ENCODE results near the gene COMMD3. TPM values are rescaled to one million over a fixed set of nuclear protein-coding genes. Genes with fewer than 3 reads are reported as not detected.
"Not testable (repeated sequence)": the region's sequence is repeated elsewhere in the genome, so short reads cannot be mapped to it uniquely, and the experiment has no call there.

The COMMD3 gene
- total and polyA plus RNA-seq, 2 of the 8 experiments (the other 6 are each of a cell fraction or from before 2014, with no cell fraction given), result 2.3 to 2.7 TPM

DNA sequence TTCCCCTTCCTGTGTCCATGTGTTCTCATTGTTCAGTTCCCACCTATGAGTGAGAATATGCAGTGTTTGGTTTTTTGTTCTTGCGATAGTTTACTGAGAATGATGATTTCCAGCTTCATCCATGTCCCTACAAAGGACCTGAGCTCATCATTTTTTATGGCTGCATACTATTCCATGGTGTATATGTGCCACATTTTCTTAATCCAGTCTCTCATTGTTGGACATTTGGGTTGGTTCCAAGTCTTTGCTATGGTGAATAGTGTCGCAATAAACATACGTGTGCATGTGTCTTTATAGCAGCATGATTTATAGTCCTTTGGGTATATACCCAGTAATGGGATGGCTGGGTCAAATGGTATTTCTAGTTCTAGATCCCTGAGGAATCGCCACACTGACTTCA, 41.6 kb downstream of the COMMD3 start:
- 100% methylated on average over 3 of the region's 4 CpGs; no CpG with 5 or more reads in 1 of the 2 experiments for WGBS, 2 experiments (ENCODE audit: extremely low coverage in 1 of 2, insufficient coverage in 1 of 2, insufficient read length in 1 of 2, insufficient replicate concordance in 2 of 2, low coverage in 1 of 2, low lambda C conversion rate in 2 of 2, missing lambda C conversion rate in 1 of 2)
- not testable (repeated sequence) for FAIRE-seq

More for the DNA sequence above, 41.6 kb downstream of the COMMD3 start:
- CTCF ChIA-PET (ENCODE audit: partially characterized antibody); H3K4me3 ChIP-seq (ENCODE audit: extremely low read depth in 1 of 4, insufficient read depth in 2 of 4, low read depth in 3 of 4, low read length in 4 of 4); H3K79me1 ChIP-seq (ENCODE audit: low read depth, low read length); H2BK15ac ChIP-seq (ENCODE audit: low read length); H4K5ac ChIP-seq (ENCODE audit: insufficient read length, low read depth, low read length); H3K4me2 ChIP-seq (ENCODE audit: insufficient read depth in 1 of 2, low read depth in 2 of 2, low read length in 2 of 2); H3K9me3 ChIP-seq (ENCODE audit: insufficient read depth in 2 of 2, low read depth in 1 of 2, low read length in 1 of 2); H3K27ac ChIP-seq (ENCODE audit: low read depth, low read length); H3K79me2 ChIP-seq (ENCODE audit: control insufficient read depth in 1 of 2, insufficient read depth in 2 of 2, low read length in 2 of 2); H3K4me1 ChIP-seq (replicated peaks in 1 of 4; ENCODE audit: control insufficient read depth in 3 of 4, insufficient read depth in 4 of 4, low read length in 3 of 4); H3K27me3 ChIP-seq (replicated peaks in 1 of 4; ENCODE audit: control insufficient read depth in 3 of 4, extremely low read depth in 1 of 4, insufficient read depth in 3 of 4, low read length in 3 of 4); H3K36me3 ChIP-seq (ENCODE audit: control insufficient read depth in 2 of 4, insufficient read depth in 4 of 4, low read length in 3 of 4); POLR2A ChIA-PET (ENCODE audit: partially characterized antibody); H4K20me1 ChIP-seq (replicated peaks in 1 of 2; ENCODE audit: control insufficient read depth in 1 of 2, insufficient read depth in 2 of 2, low read length in 2 of 2); H3K4ac ChIP-seq (replicated peaks; ENCODE audit: insufficient read length, low read depth, low read length); H3K56ac ChIP-seq (replicated peaks; ENCODE audit: insufficient read length, low read depth, low read length); H2AFZ ChIP-seq (ENCODE audit: low read length); H4K8ac ChIP-seq (ENCODE audit: extremely low read depth, insufficient read depth, low read length); H3K23ac ChIP-seq (ENCODE audit: insufficient read length); H4K91ac ChIP-seq (replicated peaks; ENCODE audit: insufficient read length, low read length); H2BK20ac ChIP-seq (ENCODE audit: low read length); H2BK12ac ChIP-seq (ENCODE audit: low read depth, low read length); H2BK120ac ChIP-seq (replicated peaks; ENCODE audit: low read depth, low read length); H2BK5ac ChIP-seq (ENCODE audit: low read depth, low read length); H3K14ac ChIP-seq (ENCODE audit: insufficient read length); DNase-seq (ENCODE audit: low read depth in 1 of 2, low spot score in 2 of 2); H3K18ac ChIP-seq (ENCODE audit: extremely low read depth, low read length); H3K23me2 ChIP-seq (ENCODE audit: low read depth, low read length); H3K9ac ChIP-seq (replicated peaks in 1 of 4; ENCODE audit: extremely low read depth in 1 of 4, low read depth in 3 of 4, low read length in 3 of 4); H2AK5ac ChIP-seq (ENCODE audit: low read depth, low read length): not testable (repeated sequence)

All from H1 (cell line).